MV-4-11 (cell line): ENCODE data around the gene DCP1B.

Experiments used
- DNase-seq: peaks from one replicate; lab custom pipeline; 2025; lab: John Stamatoyannopoulos, UW

Gene DCP1B

DNA sequence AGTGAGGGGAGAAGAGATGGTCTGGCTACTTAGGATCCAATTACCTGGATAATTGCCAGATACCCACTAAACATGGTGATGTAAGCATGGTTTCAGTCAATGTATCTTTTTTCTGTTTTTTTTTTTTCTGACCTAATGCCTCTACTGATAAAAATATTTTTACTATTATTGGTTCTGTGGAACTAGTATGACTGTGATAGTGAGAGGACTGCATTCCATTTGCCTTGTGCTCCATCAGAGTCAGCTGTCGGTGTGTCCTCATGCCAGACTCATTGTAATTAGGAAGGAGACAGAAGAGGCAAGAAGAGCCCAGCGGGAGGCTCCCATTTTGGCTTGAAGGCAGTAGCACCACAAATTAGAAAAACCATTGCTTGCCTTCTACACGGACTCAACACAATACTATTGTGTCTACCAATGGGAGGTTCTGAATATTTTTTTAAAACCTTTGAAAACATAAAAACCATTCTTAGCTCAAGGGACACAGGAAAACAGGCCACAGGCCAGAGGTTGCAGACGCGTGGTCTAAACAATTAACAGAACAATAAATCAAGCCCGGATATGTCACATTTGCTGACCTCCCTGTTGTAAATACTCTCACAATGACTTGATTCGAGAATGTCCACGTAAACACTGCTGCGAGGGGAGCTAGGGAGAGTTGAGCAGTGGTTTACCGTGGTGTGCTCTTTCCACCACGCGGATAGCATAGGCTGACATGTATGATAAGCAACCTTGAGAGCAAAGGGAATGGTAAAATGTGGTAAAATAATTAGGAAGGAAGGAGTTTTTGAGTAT is 13.5 kb upstream of the DCP1B start:
- no peak for DNase-seq

DNA sequence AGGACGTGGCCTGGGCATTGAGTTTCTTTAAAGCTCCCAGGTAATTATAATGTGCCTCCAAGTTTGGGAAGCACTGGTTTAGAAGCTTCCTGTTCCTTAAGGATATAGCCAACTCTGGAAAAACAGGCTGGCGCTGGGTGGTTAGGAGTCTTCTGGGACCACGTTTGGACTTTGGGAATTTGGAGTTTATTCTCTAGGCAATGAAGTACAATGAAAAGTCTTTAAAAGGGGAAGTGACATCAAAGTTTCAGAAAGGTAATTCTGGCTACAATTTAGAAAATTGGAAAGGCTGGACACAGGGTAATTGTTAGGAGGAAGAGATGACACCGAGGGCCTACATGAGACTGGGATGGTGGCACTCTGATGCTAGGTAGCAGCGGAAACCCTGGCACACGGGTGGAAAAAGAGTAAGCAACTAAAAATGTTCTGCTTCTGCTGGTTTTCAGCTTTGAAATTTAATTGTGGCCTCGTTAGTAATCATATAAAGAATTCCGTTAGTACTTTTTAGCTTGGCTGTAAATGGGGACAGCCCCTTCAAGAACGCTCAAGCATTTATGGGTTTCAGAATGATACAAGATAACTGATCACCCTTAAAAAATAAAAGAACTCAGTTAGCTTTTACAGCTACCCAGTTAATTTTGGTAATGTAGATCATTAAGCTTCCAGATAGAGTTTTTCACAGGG is 12.7 kb upstream of the DCP1B start:
- DNase-seq: no peak

DNA sequence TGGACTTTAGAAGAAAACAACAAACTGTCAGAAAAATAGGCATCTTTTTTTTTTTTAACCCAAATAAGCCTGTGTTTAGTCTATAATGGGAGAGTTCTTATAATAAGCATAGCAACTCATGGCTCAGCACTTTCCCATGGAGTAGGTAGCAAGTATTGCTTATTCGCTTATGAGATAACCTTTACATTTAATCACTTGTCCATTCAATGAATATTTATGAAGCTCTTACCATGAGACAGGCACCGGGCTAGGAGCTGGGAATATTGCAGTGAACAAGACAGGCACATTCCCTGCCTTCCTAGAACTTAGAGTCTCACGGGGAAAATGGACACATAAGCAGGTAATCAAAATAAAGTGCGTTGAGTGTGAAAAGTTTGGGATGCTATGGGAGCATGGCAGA is 10.0 kb upstream of the DCP1B start:
- DNase-seq: no peak

DNA sequence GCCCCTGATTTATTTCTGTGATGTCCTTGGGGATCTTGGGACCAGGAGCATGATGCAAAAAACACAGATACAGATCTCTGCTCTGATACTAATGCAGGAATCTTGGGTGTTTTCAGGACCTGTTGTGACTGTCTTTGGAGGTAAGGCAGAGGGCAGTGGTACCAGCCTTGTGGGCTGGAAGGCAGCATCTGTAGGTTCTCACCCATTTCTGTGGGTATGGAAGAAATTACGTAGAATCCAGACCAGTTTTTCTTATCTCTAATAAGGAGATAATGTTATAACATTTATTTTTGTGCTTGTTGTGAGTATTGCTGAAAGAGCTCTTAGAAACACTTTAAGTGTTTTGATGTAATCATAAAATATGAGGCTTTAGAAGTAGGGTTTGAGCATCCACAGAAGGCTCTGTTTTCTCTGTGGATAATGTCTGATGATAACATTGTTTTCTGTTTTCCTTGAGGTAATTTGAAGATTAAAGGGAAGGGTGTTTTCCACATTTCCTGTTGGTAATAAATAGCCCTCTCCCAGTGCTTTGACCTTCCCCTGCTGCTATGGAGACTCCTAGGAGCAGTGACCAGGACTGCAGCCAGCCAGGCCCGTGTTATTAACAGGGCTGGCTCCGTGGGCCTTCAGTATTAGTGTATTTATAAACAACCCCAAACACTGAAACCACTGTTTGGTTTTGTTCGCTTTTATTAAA is 9.4 kb upstream of the DCP1B start:
- no peak for DNase-seq

DNA sequence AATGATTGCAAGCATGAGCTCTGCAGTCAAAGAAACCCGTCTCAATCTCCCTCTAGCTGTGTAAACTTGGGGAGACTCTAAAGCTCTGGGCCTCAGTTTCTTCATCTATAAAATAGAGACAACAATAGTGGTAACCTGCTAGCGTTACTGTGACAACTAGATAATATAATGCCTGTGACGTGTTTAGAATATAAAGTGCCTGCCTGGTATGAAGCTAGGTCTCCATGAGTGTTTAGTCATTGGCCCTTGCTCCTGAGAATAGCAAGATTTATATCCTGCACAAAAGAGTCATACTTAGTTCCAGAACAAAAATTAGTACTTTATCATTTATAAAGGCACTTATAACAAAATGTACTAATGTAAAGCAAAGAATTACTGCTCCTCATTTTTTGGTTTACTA is 8.8 kb upstream of the DCP1B start:
- DNase-seq: no peak

DNA sequence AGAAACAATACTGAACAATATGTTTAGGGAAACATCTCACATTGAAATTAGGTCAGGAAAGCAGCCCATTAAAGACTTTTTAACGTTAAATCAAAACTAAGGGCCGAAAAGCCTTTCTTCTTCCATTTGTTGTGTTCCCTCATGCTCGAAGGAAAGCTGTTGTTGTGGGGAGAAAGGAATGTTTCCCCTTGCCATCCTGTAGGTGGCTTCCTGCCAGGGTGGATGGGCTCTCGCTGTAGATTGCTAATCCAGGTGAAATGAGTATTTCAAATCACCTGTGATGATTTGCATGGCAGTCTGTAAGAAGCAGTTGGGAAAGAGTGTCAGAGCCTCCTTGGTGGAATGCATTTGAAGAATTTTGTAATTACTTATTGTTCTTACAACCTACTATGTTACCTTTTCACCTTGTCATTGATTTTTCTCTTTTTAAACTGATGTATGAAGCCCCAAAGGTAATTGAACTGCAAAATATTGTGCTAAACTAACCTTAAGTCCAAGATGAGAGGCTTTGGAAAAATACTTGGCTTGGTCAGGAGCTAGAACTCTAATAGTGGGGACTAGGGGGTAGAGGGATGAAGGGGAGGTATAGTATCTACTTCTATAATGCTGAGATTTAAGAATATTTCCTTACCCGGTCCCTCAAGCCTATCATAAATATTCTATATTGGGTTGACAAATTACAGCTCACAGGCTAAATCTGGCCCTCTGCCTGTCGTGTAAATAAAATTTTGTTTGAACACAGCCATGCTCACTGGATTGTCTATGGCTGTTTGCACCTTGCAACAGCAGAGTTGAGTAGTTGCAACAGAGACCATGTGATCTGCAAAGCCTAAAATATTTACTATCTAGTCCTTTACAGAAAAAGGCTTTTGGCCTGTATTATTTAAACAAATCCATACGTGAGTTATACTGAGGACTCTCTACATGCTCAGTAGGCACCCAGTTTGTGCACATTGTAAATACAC is 7.7 kb upstream of the DCP1B start:
- no peak for DNase-seq

DNA sequence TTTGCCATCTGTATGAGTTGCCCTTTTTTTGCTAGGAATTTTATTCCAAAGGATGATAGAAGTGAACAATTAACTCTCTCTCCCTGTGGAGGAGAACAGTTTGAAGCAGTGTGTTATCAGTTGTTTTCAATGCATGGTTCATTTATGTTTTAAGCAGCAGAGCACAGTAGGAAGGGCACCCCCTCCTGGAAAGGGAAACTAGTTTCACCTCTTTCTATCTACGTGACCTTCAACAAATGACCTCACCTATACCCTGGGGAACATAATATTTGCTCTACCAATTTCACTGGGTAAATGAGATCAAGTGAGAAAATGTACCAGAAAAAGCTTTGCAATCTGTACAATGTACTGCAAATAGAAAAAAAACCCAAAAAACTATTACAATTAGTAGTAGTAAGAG is 5.4 kb upstream of the DCP1B start:
- DNase-seq: no peak

DNA sequence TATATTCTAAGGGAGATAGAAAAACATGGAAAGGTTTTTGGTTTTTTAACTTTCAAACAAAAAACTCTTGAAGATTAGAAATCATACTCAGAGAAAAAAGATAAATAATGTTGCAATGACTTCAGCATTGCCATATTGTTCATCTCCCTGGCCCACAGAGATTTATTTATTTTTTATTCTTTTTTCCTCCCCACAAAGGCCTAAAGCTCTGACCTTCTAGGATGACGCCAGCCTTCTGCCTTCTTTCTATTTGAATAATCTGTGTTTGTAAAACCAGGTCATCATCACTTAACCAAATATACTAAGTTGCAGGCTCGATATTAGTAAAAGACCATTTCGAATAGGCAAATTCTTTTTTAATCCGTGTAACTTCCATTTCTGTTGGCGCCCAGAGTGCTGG is 4.4 kb upstream of the DCP1B start:
- no peak for DNase-seq

DNA sequence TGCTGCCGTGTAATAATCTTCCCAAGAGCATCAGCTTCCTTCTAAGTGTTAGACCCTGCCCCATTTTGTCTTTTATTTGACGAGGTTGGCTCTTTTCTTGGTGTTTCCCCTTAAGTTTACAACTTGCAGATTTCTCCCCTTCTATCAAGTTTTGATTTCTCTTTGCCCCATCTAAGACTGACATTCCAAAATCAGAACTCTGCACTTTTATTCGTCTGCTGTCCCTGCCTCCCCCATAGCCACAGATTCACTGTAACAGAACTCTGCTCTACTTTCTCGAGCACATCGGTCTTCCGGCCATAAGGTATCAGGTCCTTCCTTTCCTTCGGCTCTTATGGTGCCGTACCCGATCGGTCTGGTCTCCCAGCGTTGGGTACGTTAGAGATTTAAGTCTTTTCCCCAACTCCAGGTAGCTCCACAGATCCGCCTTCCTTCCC is 563 bp downstream of the DCP1B start:
- DNase-seq: no peak

DNA sequence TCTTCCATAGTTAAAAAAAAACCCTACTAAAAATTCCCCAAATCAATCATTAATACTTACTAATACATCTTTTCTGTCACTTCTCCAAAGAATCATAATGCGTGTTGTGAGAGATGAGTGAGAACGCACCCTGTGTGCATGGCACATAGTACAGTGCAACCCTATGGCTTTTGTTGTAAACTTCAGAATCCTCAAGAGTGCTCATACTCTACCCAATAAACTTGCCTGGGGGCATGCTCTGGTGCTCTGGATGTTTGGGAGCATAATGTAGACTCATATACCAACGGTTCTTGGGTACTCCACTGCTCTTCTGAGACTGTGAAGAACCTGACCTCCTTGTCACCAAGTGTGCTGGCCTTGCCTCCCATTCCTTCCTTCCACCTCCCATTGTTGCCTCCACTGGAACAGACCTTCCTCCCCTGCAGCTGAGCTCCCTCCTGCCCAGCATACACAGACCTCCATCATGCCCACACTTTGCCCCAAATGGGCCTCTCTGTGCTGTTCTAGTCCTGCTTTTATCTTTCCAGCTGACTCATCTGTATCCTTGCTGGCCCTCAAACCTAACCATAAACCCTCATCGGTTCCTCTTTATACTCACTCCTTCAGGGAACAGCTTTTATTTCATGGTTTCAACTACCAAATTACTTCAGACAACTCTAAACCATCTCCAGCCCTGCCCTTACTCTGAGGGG is 8.9 kb downstream of the DCP1B start:
- DNase-seq: peak; percentile 93

DNA sequence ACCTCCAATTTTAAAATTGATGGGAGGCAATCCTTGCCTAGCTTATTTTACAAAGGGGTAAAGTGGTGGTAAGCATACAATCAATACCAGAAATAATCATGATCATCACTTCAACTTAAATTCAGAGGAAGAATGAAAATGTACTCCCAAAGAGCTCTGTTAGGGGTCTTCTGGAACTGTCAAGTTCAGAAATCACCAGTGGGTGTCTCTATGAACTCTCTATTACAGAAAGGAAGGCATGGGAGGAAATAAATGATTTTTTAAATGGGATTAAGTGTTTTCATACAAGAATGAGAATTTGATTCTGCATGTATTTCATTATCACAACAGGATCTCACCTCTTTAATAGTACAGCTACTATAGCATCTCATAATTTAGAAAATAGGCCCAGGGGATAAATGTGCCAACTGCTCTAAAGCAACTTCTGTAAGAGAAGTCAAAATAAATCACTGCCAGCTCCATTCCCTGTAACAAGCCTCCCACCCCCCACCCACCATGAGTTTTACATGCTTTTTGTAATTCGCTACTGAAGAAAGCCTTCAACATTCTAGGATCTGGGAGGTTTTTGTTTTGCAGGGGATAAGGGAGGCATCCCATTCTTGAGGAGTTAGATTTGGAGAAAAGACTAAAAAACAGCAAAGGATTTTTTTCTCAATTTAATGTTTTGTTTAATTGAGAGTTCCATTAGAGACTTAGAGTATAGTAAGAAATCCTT is 9.7 kb downstream of the DCP1B start:
- no peak for DNase-seq

DNA sequence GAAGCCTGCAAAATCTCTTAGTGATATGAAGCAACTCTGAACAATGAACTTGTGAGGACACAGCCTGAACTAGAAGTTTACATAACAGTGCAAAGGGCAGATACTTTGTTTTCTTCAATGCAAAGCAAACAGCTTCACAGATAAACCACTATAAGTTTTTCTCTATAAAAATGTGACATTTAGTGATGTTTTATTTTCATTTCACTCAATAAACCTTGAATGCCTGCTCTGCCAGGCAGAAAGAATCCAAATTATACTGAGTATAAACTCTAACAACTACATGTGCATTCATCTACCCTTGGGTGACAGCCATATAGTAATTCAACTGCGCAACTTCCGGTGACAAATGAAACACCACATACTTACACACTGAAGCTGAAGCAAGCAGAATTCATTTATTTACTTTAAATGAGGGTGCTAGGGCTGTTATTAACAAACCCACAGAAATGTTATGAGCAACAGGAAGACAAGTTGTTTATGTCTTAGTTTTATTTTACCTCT is 10.3 kb downstream of the DCP1B start:
- DNase-seq: peak; percentile 29

DNA sequence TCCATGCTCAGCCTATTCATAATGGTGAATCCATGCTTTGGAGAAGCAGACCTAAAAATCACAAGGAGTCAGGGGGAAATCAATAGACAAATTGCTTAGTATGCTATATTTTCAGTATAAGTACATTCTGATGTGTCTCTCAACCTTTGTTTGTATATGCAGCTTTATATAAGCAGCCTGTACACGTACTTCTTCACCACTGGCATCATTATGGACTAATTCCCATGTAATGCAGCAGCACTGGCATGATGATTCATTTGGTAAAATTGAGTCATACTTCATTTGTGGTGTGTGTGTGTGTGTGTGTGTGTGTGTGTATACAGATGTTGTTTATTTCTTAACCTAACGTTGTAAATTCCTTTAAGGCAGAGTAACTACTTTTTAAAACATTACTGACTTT is 10.9 kb downstream of the DCP1B start:
- peak; percentile 57 for DNase-seq

DNA sequence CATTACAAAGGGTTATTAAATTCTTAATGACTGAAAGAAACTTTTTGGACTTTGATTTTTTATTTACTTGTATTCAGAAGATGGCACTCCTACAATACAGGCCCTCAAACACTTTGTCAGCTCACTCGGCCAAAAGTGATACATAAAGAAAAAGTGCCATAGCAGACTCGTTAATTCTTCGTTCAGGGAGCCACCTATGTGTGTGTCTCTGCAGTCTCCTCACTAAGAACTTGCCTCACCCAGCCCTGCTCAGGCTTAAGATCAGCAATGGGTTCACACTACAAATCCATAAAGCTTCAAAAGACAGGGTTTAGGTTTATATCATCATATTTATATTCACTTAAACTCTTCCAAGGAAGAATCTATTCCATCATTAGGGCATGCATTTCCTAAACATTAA is 11.5 kb downstream of the DCP1B start:
- DNase-seq: no peak

DNA sequence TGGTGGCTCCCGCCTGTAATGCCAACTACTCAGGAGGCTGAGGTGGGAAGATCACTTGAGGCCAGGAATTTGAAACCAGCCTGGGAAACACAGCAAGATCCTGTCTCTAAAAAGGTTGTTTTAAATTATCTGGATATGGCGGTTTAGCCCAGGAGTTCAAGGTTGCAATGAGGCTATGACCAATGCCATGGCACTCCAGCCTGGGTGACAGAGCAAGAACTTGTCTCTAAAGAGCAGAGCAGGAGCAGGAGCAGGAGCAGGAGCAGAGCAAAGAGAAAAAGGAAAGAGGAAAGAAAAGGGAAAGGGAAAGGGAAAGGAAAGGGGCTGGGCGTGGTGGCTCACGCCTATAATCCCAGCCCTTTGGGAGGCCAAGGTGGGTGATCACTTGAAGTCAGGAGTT is 15.1 kb downstream of the DCP1B start:
- no peak for DNase-seq

DNA sequence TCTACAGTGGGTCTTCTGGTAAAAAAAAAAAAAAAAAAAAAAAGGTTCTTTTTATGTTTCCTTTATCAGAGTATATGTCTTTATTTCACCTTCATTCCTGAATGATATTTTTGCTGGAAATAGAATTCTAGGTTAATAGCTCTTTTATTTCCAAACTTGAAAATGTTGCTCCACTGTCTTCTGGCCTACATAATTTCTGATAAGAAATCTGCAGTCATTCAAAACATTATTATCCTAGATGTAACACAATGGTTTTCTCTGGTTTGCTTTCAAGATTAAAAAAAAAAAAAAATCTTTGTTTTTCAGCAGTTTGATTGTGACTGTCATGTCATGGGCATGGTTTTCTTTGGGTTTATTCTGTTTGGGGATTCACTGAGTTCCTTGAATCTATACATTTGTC is 19.5 kb downstream of the DCP1B start:
- DNase-seq: no peak

DNA sequence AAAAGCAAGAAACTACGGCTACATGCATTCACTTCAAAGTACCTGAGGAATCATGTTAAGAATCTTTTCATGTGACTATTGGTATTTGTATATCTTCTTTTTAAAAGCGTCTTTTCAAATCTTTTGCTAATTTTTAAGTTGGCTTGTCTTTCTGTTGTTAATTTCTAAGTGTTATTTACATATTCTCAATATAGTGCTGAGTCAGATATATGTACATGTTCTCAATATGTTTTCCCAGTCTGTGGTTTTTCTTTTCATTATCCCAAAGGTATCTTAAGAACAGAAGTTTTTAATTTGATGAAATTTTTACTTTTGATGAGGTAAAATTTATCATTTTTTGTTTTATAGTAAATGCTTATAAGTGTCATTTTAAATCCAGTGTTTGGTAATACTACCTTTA is 24.0 kb downstream of the DCP1B start:
- DNase-seq: no peak

DNA sequence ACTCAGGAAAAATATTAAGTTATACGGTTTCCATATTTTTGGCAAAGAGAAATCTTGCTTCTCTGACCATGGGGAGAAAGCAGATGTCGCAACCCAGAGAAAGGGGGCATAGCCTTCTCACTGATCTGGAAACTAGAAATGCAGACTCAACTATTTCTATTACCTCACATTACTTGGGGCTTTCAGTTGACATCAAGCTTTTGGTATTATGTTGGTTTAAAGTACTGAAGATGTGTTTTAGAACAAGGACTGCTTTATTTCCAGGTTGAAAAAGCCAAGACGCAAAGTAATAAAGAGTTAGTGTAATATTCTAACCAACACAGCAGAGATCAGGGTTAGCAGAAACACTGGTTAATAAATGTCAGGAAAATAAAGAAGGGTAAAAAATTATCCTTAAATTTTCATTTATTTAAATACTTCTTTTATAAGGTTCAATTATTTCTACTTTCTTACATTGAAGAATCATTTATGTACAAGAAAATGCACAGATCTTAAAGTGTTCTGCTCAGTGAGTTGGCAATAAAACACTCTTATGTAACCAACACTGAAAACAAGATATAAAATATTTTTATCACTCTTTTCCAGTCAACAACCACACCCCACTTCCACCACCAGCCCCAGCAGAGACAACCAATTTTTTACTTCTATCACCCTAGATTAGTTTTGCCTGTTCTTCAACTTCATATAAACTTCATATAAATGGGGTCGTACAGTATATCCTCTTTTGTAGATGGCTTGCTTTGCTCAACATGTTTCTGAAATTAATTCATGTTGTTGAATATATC is 26.0 kb downstream of the DCP1B start:
- peak; percentile 17 for DNase-seq

DNA sequence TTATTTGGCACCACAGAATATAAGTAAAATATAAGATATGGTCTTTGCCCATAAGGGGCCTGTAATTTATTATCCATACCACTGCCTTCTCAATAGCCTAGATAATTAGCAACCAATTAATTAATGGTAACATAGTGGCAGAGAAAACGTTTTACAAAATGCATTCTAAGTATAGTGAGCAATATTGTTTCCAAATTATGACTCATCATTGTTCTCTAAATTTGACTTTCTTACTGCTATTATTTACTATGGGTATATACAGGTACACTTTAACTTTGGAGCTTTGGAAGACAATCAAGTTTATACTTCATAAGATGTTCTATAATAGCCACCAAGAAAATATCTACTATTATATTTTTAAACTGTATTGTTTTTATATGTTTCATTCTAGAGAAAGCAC is 26.7 kb downstream of the DCP1B start:
- no peak for DNase-seq

DNA sequence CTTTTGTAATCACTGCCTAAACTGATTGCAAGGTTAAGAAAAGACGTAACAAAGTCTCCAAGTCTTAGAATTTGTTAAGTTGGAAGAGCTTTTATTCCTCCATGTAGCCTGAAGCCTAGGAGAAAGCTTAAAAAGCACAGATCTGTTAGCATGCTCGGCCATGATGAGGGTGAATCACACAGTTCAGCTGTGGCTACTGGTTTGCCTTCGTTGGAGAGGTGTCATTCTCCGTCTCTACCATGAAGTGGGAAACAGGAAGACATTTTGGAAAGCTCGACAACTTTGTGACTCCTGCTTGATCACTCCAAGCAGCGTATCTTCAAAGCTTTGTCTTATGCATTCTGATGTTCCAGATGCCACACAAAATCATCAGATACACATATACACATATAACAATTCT is 27.1 kb downstream of the DCP1B start:
- no peak for DNase-seq
